Measurements from ENCODE around the gene ANKRD6.

The ANKRD6 gene

DNA sequence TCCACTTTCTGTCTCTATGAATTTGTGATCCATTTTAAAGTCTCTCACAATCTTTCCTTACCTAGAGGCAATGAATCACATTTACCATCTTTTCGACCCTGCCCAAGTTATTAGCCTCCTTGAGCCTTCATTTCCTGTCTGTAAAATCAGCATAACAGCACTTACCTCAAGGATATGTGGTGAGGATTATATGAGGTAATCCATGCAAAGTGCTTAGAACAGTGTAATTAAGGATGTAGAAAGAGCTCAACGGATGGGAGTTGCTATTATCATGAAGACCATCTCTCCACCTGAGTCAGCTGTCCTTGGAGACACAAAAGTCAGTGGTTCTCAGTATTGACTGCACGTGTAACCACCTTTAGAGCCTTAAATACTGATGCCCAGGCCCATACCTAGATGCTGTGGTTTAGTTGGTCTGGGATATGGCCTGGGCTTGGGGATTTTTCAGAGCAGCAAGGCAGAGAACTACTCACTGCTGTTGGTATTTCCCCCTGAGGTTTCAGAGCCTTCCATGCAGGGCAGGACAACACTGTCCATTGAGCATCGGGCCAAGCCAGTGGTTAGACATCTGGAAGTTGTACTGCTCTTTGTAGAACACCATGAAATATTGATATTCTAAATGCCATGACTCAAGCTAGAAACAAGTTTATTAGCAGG lies 149.8 kb downstream of the ANKRD6 start:
- TF ChIP-seq, protein P1, sequence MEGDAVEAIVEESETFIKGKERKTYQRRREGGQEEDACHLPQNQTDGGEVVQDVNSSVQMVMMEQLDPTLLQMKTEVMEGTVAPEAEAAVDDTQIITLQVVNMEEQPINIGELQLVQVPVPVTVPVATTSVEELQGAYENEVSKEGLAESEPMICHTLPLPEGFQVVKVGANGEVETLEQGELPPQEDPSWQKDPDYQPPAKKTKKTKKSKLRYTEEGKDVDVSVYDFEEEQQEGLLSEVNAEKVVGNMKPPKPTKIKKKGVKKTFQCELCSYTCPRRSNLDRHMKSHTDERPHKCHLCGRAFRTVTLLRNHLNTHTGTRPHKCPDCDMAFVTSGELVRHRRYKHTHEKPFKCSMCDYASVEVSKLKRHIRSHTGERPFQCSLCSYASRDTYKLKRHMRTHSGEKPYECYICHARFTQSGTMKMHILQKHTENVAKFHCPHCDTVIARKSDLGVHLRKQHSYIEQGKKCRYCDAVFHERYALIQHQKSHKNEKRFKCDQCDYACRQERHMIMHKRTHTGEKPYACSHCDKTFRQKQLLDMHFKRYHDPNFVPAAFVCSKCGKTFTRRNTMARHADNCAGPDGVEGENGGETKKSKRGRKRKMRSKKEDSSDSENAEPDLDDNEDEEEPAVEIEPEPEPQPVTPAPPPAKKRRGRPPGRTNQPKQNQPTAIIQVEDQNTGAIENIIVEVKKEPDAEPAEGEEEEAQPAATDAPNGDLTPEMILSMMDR (IDR thresholded peaks at IDR 0.05; ENCODE audit: low read depth, low read length) = no peak
- no peak overlapping the region for H3K4me3 ChIP-seq (ENCODE audit: low read depth, low read length)
- no peak for DNase-seq (ENCODE audit: low read depth, low spot score)
- in situ Hi-C loops (cut with HindIII; ENCODE audit: low sequenced_read_pairs) = no loop called here

DNA sequence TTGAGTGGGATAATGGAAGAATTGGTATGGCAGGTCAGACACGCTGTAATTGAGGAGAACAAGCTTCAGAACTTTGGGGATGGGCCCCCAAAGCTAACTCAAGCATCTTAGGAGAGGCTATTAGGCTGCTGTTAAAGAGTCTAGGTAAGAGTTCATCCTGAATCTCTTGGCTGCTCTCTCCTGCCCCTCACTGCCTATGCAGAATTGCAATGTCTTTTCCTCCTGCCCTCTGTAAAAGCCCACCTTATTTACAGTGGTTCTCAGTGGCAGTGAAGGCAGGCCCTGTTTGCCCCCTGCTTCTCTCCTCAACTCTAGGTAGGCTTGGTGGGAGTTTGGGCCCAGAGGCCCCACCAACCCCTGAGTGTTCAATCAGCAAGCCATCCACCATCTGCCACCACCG lies 150.6 kb downstream of the ANKRD6 start:
- TF ChIP-seq, protein P1 (IDR thresholded peaks at IDR 0.05; ENCODE audit: low read depth, low read length) = no peak
- DNase-seq (ENCODE audit: low read depth, low spot score) = no peak
- H3K4me3 ChIP-seq (ENCODE audit: low read depth, low read length) = no peak overlapping the region
- in situ Hi-C loops (cut with HindIII; ENCODE audit: low sequenced_read_pairs) = no loop called here

DNA sequence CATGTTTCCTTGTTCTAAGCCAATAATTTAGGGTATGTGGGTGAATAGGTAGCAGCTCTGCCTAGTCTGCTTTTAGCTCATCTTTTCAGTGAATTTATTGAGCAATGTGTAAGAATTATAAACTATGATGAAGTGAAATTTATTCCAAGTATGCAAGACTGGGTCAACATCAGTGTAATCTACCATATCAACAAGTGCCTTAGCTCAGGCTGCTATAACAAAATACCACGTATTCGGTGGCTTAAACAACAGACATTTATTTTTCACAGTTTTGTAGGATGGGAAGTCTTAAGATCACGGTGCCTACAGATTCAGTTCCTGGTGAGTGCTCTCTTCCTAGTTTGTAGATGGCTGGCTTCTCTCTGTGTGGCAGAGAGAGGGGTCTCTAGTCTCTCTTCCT lies 151.6 kb downstream of the ANKRD6 start:
- H3K4me3 ChIP-seq (ENCODE audit: low read depth, low read length) = no peak overlapping the region
- no peak for DNase-seq (ENCODE audit: low read depth, low spot score)
- TF ChIP-seq, protein P1 (IDR thresholded peaks at IDR 0.05; ENCODE audit: low read depth, low read length) = no peak
- in situ Hi-C loops (cut with HindIII; ENCODE audit: low sequenced_read_pairs) = no loop called here

DNA sequence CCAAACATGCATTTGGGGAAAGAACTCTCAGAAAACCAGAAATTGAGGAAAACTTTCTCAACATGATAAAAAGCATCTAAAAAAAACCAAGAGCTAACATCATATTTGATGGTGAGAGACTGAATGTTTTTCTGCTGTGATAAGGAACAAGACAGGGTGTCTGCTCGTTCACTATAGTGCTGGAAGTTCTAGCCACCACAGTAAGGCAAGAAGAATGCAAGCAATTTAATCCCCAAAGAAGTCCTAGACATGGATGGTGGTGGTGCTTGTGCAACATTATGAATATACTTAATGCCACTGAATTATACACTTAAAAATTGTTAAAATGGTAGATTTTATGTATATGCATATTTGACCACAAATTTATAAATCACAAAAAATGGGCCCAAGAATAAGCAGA lies 152.2 kb downstream of the ANKRD6 start:
- no peak overlapping the region for H3K4me3 ChIP-seq (ENCODE audit: low read depth, low read length)
- DNase-seq (ENCODE audit: low read depth, low spot score) = no peak
- TF ChIP-seq, protein P1 (IDR thresholded peaks at IDR 0.05; ENCODE audit: low read depth, low read length) = no peak
- in situ Hi-C loops (cut with HindIII; ENCODE audit: low sequenced_read_pairs) = no loop called here

DNA sequence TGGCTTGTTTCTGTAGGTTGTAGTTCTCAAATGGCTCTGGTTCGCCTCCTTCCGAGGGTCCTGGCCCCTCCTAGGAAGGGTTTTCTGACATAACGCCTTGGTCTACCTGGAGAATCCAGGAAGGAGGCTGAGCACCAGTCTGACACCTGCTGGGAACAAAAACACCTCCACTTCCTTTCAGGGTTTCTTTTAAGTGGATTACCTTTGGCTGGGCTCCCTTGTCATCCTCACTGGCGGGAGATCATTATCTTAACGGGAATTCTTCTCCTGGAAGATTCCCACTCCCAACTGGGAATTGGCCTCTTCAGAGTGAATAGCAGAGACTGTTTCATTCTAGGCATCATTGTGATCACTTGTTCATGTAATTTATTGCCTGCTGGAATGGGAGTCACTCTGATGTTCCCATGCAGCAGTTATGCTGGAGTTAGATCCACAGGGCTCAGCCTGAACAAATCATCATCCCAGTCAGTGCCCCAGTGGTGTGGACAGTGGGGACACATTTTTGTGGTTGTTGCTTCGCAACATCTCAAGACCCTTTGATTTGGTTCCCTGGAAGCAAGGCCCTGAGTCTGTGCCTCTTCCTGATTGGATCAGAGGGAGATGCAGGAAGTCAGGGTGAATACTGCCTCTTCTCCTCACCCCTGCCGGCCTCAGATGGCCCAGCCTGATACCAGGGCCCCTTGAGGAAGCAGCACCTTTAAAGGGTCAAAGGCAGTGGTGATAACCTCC lies 156.5 kb downstream of the ANKRD6 start:
- H3K4me3 ChIP-seq (ENCODE audit: low read depth, low read length) = no peak overlapping the region
- no peak for DNase-seq (ENCODE audit: low read depth, low spot score)
- in situ Hi-C loops (cut with HindIII; ENCODE audit: low sequenced_read_pairs) = no loop called here
- TF ChIP-seq, protein P1 (IDR thresholded peaks at IDR 0.05; ENCODE audit: low read depth, low read length) = no peak

DNA sequence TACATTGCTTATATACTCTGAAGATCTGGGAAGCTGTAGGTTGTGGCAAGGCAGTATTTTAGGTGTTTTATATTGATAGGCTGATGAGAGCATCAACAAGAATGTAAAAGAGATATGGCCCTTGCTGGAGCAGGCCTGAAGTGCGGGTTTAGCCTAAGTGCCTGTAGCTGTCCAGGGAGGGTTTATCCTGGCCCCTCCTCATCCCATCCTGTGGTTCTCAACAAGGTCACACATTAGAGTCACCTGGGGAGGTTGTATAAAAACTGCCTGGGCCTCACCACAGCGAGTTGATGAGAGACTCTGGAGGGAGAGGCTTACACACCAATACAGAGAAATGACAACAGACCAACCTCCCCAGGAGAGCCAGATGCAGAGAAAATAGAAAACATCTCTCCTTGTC lies 157.2 kb downstream of the ANKRD6 start:
- TF ChIP-seq, protein P1 (IDR thresholded peaks at IDR 0.05; ENCODE audit: low read depth, low read length) = no peak
- H3K4me3 ChIP-seq (ENCODE audit: low read depth, low read length) = no peak overlapping the region
- in situ Hi-C loops (cut with HindIII; ENCODE audit: low sequenced_read_pairs) = no loop called here
- DNase-seq (ENCODE audit: low read depth, low spot score) = no peak

All from astrocyte of the spinal cord (primary cell).